ENCODE data around the gene PNKP. TPM values are rescaled to one million over a fixed set of nuclear protein-coding genes. Genes with fewer than 3 reads are reported as not detected.

The PNKP gene
- total and polyA plus RNA-seq, 10 of the 15 experiments (the other 5 are each of a cell fraction or from before 2014, with no cell fraction given): 2.9 to 82.3 (median 33.2) TPM

DNA sequence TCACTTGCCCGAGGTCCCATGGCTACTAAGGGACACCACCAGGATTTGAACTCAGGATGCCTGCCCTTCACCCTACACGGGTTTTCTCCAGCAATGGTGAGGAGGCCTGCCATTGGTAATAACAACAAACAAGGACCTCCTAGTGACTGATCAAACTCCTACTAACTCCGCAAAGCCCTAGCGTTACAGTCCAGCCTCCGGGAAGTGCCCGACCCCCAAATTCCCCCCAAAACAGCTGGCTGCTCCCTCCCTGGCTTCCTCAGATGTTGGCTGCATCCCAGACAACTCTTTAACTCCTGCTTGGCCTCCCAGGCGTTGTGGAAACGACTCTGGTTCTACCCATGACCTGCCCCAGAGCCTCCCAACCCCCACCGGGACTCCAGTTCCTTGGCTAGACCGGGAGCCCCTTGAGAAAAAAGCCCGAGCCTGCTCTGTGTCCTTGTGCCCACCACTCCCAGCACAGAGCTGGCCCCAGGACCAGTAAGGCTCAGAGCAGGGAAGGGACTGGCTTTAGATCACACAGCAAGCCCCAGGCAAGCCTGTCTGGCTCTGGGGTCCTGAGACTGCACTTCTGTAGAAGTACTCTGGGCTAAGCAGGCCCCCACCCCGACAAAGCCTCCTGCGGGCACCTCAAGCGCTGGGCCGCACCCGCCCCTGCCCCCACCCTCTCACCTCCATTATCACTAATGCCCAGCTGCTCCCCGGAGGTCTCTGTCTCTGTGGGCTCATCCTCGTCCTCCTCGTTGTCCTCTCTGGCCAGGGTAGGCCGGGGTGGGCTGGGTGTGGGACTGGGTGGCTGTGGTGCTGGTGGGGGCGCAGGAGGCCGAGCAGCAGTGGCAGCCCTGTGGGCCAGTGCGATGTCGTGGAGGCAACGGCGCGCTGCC, 5.1 kb upstream of the PNKP start:
- no TSS peak for BruUV-seq (replicated peaks)
- POLR2A ChIA-PET: interaction anchor here (0.9 kb wide), 1 partner anchor 19 kb away, joined by 3 read pairs; no protein-coding TSS in a partner anchor
- WGBS (ENCODE audit: insufficient coverage, insufficient replicate concordance, low lambda C conversion rate, missing lambda C conversion rate): 84% methylated on average over 27 of the region's 27 CpGs
- Histone ChIP-seq H3K4me3 (no peak overlapping the region), H3K27me3 (replicated peaks in 1 of 2; ENCODE audit: control insufficient read depth in 2 of 2, insufficient read depth in 2 of 2, low read length in 1 of 2) (no peaks in the 10 kb centered on the region), H3K4me2 (ENCODE audit: control insufficient read depth, insufficient read depth) (no peak overlapping the region; the same call in 1 of the 2 replicates), H4K20me1 (ENCODE audit: control insufficient read depth, insufficient read depth) (no peaks in the 10 kb centered on the region), H3K27ac (ENCODE audit: control insufficient read depth, insufficient read depth) (0 out of 2 replicates have a peak overlapping the region, but pooled peaks have one; percentile 2), H3K9me3 (replicated peaks; ENCODE audit: control insufficient read depth, insufficient read depth, low read length) (no peaks in the 10 kb centered on the region), H3K4me1 (ENCODE audit: control insufficient read depth, insufficient read depth, low read length) (peaks cover 31% of the 10 kb centered on the region), H3K79me2 (ENCODE audit: control insufficient read depth, insufficient read depth, low read length) (peaks cover 21% of the 10 kb centered on the region), H3K9ac (ENCODE audit: control insufficient read depth, insufficient read depth, low read length) (no peak overlapping the region), H3K36me3 (ENCODE audit: control insufficient read depth in 2 of 2, insufficient read depth in 2 of 2, low read length in 1 of 2) (no peaks in the 10 kb centered on the region; a peak in 1 of 4 replicates), H2AFZ (ENCODE audit: control insufficient read depth, low read depth, low read length) (no peak overlapping the region)
- intact Hi-C loops (cut with micrococcal nuclease; ENCODE audit: unreplicated experiment): loop anchor here (5.0 kb wide), 1 partner anchor 385 kb away; the partner anchor contains the start of gene RPL13A
- CTCF ChIA-PET: no interaction called here
- FAIRE-seq: no peak
- no peak for TF ChIP-seq KDM1A (IDR thresholded peaks at IDR 0.05; ENCODE audit: borderline replicate concordance)
- TF ChIP-seq NFYA (IDR thresholded peaks at IDR 0.05; ENCODE audit: borderline replicate concordance, low read depth, low read length): no peak
- no peak for TF ChIP-seq SP1 (IDR thresholded peaks at IDR 0.05; ENCODE audit: low read depth, low read length)
- TF ChIP-seq, protein P1, sequence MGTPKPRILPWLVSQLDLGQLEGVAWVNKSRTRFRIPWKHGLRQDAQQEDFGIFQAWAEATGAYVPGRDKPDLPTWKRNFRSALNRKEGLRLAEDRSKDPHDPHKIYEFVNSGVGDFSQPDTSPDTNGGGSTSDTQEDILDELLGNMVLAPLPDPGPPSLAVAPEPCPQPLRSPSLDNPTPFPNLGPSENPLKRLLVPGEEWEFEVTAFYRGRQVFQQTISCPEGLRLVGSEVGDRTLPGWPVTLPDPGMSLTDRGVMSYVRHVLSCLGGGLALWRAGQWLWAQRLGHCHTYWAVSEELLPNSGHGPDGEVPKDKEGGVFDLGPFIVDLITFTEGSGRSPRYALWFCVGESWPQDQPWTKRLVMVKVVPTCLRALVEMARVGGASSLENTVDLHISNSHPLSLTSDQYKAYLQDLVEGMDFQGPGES (IDR thresholded peaks at IDR 0.05): no peak
- TF ChIP-seq, protein P2, sequence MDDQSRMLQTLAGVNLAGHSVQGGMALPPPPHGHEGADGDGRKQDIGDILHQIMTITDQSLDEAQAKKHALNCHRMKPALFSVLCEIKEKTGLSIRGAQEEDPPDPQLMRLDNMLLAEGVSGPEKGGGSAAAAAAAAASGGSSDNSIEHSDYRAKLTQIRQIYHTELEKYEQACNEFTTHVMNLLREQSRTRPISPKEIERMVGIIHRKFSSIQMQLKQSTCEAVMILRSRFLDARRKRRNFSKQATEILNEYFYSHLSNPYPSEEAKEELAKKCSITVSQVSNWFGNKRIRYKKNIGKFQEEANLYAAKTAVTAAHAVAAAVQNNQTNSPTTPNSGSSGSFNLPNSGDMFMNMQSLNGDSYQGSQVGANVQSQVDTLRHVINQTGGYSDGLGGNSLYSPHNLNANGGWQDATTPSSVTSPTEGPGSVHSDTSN (IDR thresholded peaks at IDR 0.05; ENCODE audit: insufficient replicate concordance, low read depth, low read length): no peak
- TF ChIP-seq FOXK2 (IDR thresholded peaks at IDR 0.05): no peak
- TF ChIP-seq SREBF1 (IDR thresholded peaks at IDR 0.05; ENCODE audit: low read length): no peak
- TF ChIP-seq EED (IDR thresholded peaks at IDR 0.05; ENCODE audit: low read depth): no peak
- no peak for TF ChIP-seq ETV6 (conservative IDR thresholded peaks at IDR 0.05 in 1 of 2, IDR thresholded peaks at IDR 0.05 in 1 of 2; ENCODE audit: borderline replicate concordance in 1 of 2, low read depth in 1 of 2)
- TF ChIP-seq MEF2B (IDR thresholded peaks at IDR 0.05; ENCODE audit: partially characterized antibody, poor library complexity, severe bottlenecking): no peak
- TF ChIP-seq CEBPB (IDR thresholded peaks at IDR 0.05; ENCODE audit: borderline replicate concordance in 1 of 2, low read depth in 2 of 2, low read length in 2 of 2): no peak
- no peak for TF ChIP-seq MXI1 (IDR thresholded peaks at IDR 0.05; ENCODE audit: low read depth, low read length)
- TF ChIP-seq EGR1 (IDR thresholded peaks at IDR 0.05; ENCODE audit: borderline replicate concordance in 1 of 2, low read depth in 2 of 2, low read length in 2 of 2): no peak
- TF ChIP-seq CREB1 (IDR thresholded peaks at IDR 0.05; ENCODE audit: low read depth): no peak
- TF ChIP-seq PAX5 (IDR thresholded peaks at IDR 0.05; ENCODE audit: borderline replicate concordance, low read depth, low read length): no peak
- in situ Hi-C loops (cut with MboI): no loop called here
- ATAC-seq: no peak
- SMC1A ChIA-PET (ENCODE audit: uncharacterized antibody, unreplicated experiment): no interaction called here
- no peak for DNase-seq (ENCODE audit: low read depth, low spot score)
- RAD21 ChIA-PET (ENCODE audit: unreplicated experiment): no interaction called here
